Activated T-cell treated with anti-CD3 and anti-CD28 coated beads for 4 hours (primary cell): ENCODE measurements around the gene ITGA11.

Source experiments
- DNase-seq: peaks from one replicate; pipeline ENCODE4 v3.0.0-alpha.2; 2020

Gene ITGA11

DNA sequence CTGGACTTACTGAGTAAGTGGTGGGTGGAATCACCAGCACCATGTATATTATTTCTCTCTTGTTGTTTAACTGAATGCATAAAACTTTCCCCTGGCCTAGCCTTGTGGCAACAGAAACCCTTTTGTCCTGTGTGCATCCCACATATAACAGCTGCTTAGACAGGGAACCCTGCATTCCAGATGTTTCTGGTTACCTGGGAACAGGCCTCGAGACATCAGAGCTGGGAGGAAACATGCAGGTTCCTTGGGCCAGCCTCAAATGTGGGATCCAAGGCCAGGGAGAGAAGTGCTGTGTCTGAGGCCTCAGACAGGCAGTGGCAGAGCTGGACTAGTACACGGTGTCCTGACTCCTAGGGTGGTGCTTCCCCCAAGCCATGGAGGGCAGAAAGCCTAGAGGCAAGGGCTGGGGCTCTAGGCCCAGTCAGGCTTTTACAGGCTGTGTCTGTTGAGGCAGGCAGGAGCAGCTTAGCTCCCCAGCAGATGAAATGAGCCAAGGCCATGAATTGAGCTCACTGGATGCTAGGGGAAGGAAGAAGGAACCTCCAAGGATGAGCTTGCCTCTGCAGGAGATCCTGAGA, 57.7 kb downstream of the ITGA11 start:
- DNase-seq, result no peak

DNA sequence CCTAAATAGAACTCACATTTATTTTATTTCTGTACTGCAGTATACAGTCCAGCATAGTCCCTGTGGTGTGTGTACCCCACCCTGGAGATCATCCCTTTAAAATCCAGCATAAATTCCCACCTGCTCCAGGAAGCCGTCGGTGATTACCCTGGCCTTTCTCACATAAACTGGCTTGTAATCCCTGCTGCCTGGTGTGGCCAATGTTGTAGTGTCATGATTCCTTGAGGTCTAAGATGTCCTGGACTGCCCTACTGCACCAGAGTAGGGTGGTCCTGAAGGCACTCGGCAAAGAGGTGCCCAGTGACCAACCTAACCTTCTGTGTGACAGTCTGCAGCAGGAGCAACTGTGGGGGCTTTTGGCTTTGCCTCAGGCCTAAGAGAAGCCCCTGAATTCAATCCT, 58.9 kb downstream of the ITGA11 start:
- DNase-seq, result no peak

DNA sequence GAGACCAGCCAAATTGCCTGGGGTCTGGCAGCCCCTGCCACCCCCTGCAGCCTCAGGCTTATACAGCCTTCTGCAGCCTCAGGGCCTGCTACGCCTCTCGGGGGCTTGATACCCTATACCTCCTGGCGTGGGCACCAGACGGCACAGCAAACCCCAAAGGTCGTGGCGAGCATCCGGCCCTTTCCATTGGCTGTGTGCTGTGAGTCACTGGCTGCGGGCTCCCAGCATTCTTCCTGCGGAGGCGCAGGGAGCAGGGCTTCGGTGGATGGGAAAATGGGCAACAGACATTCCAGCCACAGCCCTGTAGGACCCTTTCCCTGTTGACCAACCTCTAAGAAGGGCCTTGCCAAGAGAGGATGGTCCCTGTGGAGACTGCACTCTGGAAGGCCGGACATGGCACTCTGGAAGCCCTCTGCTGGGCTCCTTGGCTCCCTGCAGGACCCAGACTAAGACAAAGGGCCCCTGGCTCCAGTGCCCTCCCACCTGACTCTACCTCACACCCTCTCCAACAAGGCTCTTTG, 59.6 kb downstream of the ITGA11 start:
- no peak for DNase-seq

DNA sequence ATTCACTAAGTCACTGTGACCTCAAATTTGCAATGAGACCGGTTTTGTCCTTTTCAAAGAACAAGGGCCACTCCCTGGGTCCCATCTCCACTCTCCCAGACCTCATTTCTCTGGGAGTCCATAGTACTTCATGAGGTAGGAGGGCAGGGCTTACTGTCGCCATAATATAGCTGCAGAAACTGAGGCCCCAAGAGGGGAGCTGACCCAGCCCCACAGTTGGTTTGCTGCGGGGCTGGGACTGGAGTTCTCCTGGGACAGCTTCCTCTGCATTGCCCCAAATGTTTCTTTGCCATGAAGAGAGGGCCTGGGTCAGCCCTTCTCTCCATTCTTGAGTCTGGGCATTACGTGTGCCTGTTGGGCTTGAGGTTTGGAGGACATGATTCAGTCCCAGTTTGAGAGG, 60.1 kb downstream of the ITGA11 start:
- no peak for DNase-seq

DNA sequence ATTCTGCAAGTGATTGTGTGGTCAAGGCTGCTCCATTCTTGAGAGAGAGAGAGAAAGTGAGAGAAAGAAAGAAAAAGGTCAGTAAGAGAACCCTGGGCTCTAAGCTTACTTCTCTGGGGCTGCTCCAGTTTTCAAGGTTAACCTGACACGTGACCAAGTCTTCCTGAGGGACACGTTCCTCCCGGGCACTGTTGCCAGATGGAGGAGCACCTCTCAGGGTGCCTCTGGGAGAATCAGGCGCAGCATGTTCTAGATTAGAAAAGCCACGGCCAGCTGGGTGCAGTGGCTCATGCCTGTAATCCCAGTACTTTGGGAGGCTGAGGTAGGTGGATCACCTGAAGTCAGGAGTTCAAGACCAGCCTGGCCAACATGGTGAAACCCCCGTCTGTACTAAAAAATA, 60.8 kb downstream of the ITGA11 start:
- DNase-seq, result no peak

DNA sequence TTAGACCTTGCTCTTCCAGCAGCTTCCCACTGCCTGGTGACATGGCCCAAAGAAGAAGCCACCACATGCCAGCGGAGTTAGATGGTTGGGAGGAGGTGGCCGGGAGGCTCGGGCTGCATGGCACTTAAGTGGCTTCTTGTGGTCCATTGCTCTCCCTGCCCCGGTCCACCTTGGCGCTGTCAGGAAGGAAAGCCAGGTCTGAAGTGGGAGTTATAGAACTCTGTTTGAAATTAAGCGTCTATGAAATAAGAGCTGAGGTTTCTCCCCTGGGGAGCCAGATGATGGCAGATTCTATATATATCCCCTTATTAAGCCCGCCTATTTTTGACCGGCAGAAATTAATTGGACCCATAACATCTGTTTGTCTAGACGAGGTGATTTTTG, 61.2 kb downstream of the ITGA11 start:
- no peak for DNase-seq

DNA sequence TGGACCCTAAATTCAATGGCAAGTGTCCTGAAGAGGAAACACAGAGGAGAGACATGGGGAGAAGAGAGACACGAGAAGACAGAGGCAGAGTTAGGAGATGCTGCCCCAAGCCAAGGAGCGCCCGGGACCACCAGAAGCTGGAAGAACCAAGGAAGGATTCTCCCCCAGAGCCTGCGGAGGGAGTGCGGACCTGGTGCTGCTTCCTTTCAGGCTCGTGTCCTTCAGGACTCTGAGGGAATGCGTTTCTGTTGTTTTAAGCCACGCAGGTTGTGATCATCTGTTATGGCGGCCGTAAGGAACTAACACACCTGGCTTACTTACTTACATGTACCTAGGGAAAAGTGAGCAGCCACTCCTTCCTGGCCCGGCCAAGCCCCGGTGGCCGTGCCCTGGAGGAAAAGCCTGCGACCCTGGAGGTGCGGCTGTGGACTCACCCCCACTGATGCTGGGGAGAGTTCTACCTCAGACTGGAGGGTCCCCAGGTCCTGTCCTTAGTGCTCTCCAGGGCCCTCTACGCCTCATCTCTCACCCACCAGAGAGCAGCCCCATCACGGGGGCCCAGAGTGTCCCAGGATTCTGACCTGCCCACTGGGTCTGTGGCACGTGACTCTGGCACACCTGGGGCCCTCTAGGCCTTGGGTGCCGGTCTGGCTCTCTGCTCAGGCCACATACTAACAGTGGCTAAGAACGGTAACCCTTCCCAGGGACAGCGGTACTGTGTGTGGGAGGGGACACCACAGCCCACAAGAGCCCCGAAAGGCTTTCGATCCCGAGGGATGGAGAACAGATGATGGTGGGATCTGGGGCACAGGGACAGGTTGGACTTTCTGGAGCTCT, 61.8 kb downstream of the ITGA11 start:
- no peak for DNase-seq

DNA sequence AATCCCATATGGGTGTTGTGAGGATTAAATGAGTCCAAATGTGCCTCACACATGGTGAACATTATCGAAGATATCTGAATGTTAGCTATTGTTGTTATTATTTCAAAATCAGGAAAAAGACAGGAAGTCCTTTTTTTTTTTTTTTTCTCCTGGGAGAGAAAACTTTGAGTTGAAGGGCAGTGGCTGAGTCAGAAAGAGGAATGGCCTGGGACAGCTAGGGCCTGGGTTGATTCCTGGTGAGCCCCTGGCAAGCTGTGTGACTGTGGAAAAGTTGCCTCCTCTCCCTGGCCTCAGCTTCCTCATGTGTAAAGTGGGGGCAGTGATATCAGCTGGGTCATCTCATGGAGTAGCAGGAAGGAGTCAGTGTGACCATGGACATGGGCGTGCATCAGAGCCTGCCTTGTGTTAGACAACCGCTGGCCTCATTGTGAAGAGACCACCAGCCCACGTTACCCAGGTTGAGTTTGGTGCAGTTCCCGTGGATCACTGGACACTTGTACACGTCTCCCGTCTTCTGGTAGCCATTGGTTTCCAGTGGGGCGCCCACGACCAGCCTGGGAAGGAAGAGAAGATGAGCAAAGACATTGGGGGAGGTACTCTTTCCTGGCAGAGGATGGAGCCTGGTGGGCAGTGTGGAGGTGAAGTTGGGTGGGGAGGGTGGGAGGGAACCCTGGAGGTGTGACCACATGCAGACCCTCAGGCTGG, 63.1 kb downstream of the ITGA11 start:
- DNase-seq, result no peak

DNA sequence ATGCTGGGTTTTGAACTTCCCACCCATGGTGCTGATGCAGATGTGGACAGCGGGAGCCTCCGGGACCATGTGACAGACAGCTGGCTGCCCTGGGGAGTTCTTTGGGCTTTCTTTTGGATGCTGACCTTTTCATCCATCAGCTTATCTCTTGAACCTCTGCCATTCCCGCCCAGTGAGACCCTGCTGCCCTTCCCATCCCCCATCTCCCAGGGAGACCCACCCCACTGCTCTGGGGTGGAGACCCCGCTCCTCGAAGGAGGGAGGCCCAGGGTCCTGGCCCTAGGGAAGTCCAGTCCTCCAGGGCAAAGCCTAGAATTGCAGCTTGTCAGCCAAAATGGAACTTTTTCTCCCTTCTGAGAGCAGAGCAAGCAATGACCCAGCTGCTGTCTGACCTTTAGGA, 64.0 kb downstream of the ITGA11 start:
- DNase-seq, result no peak

DNA sequence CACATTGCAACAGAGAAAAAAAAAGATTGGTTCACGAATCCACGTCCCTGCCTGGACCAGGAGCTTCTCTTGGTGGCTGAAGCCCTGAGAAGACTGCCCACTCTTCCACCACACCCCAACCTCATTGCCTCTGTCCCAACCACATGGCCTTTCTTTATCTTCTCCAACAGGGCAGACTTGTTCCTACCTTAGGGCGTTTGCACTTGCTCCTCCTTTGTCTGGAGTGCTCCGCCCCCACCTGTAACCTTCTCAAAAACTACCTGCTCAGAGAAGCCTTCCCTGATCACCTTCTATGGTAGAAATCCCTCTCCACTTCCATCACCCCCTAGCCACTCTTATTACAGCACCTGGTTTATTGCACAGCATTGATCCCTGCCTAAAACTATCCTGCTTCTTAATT, 64.7 kb downstream of the ITGA11 start:
- no peak for DNase-seq

DNA sequence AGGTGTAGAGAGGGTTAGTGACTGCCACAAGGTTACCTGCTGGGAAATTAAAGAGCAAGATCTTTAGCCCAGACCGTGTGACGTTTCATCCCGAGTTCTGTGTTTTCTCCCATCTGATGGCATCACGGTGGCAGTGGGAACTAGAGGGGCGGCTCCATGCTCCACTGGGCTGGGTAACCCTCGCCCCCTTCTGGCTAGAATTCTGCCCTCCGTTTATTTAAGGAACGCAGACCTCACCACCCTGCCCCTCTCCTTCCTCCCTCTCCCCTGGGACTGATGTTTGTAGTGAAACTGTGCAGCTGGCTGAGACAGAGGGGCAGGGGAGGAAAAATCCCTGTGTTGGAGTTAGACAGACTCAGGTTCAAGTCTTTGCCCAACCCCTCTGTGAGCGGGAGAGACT, 65.6 kb downstream of the ITGA11 start:
- no peak for DNase-seq

DNA sequence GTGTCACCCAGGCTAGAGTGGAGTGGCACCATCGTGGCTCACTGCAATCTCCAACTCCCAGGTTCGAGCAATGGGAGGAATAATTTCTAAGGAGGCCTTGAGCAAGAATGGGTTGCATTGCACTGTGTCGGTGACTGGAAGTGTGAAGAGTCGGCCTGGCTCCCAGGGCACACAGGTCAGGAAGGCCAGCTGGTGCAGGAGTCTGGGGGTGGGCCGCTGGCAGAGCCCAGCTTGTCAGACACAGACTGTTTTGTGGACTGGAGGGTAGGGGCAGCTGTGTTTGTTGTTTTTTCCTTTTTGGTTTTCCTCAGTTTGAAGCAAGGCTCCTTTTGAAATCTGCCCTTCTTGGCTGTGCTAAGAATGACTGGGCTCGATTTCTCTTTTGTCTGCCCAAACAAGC, 66.2 kb downstream of the ITGA11 start:
- no peak for DNase-seq

DNA sequence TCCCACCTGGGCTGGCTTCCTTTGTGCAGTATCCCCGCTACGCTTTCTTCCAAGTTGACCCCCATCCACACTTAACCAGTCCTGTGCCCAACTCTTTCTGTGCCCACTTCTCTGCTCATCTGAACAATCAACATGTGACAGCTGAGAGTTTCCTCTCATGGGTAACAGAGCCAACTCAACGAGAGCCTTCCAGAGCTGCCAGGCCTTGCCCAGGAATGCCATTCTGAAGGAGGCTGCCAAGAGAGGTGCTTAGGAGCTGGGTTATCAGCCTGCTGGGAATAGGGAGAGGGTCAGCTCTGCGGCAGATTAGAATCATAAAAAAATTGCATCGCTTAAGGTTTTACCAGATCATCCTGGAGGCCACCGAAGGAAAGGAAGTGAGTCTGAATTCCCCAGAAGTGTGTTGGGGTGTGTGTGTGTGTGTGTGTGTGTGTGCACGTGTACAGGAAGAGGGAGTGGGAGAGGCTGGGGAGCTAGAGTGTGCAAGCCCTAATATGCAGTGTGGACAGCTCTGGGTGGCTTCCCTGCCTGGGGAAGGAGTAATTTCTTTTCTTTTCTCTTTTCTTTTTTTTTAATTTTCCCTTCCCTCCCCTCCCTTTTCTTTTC, 66.7 kb downstream of the ITGA11 start:
- no peak for DNase-seq

DNA sequence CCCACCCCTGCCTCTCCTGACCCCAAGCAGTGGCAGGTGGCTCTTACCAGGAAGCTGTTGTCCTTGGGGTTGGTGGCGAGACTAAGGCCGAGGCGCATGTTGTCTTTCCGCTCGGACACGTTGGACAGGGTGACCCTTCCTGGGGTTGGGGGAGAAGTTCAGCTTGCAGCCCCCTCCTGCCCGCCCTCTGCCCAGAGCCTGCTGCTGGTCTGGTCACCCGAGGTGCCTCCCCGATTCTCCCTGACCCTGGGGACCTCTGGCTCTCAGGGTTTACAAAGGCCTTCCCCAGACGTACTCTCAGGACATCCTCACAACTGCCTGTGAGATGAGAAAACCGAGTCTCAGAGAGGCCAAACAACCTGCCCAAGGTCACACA, 67.3 kb downstream of the ITGA11 start:
- no peak for DNase-seq

DNA sequence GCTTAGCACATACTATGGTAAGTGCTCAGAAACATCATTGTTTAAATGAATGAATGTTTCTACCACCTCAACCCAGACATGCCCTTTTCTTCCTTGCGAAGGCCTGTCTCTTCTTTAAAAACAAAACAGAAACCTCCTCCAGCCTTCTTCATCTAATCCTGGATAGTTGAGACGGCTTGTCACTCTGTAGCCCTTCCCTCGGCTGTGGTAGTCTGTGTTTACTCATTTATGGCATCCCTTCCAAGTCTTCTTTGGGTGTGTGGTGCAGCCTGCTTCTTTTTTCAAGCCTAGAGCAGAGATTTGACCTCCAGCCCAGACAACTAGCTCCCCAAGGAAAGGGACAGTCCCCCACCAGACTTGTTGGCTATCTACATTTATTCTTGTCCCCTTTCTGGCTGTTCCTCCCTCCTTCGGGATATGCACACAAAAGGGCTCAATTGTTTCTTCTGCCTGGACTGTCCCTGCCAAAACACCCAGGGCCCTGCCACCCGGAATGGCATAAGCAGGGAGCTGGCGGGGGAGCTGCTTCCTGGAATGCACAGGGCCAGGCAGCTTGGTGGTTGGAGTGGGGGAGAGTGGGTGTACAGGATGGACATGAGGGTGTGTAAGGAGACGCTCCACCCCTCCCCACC, 67.8 kb downstream of the ITGA11 start:
- no peak for DNase-seq

DNA sequence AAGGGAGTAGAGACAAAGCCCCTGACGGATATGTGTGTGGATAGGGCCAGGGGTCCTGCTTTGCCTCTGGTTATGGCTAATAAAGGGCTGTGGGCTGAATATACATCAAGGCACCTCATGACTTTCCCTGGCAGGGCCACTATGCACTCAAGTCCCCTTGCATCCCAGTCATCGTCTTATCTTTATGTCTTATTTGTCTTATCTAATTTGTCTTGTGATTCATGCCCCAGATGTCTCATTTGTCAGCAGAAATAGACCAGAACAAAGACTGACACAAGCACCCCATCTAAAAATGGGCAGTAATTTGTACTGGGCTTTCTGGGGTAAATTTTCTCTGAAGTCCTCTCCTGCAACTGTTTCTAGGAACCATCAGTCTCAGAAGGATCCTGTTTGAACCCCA, 68.6 kb downstream of the ITGA11 start:
- DNase-seq, result no peak

DNA sequence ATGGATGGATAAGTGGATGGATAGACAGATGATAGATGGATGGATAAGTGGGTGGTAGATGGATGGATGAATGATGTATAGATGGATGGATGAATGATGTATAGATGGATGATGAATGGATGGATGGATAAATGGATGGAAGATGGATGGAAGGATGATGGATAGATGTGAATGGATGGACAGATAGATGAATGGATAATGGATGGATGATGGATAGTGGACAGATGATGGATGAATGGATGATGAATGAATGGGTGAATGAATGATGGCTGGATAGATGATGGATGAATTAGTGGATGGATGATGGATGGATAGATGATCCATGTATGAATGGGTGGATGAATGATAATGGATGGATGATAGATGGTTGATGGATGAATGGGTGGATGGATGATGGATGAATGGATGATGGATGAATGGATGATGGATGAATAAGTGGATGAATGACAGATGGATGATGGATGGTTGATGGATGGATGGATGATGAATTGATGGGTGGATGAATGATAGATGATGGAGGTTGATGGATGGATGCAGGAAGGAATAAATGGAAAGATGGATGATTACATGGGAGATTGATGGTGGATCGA, 69.3 kb downstream of the ITGA11 start:
- DNase-seq, result no peak

DNA sequence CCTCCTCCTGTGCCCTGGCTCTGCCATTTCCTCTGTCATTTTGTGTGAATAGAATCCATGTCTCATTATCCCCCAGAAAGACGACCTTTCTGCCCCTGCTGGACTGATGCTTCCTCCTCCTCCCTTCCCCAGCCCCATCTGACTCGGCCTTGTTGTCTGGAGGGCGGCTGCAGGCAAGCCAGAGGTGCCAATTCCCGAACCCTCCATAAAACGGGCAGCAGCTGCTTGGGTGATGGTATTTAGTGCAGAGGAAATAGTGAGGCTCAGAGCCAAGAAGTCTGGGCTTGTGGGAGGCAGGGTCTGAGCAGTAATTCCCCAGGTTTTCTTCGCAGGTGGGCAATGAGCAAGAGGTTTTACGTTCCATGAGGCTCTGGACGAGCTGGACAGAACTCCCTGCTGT, 71.2 kb downstream of the ITGA11 start:
- DNase-seq, result no peak

DNA sequence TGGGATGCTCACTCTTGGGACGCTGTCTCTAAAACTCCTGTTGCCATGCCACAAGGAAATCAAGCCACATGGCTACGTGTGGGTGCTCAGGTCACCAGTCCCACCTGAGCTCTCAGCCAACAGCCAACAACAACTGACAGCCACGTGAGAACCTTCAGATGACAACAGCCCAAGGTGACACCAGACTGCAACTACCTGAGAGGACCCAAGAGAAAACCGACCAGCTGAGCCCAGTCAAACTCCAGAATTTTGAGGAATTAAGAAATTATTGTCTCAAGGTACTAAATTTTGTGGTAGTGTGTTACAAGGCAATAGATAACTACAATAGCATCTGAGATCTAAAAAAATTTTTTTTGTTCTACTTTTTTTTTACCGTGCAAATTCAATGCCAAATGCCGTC, 75.2 kb downstream of the ITGA11 start:
- DNase-seq, result no peak

DNA sequence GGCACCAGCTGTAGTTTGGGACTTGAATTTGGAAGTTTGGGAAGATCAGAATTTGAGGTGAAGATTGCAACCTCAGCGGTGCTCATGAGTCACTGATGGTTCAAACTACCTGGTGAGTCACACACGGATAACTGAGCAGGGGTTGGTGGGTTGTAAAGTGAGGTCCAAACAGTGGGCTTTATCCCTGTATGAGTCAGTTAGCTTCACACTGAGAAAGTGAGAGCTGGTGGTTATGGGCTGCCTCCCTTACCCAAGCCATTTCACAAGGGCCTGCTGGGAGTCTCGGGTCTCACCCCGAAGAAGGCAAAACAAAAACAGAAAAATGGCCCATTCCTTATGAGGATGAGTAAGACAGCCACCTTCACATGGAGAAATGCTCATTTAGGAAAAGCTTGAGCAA, 77.0 kb downstream of the ITGA11 start:
- DNase-seq, result no peak

DNA sequence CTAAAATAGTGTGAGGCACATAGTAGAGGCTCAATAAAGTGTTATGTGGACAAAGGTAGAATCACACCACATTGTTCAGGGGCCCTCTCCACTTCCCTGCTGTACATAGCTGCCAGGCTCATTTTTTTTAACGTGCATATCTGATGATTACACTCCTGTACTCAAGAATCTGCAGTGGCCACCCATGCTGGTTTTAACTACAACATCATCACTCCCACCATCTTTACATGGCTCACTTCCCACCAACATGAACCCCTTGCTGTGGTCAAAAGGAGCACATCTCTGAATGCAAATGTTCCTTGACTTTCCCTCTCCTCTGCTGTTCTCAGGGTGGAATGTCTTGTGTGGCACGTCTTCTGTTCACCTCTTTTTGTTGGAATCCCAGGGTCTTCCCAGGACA, 77.7 kb downstream of the ITGA11 start:
- DNase-seq, result no peak

DNA sequence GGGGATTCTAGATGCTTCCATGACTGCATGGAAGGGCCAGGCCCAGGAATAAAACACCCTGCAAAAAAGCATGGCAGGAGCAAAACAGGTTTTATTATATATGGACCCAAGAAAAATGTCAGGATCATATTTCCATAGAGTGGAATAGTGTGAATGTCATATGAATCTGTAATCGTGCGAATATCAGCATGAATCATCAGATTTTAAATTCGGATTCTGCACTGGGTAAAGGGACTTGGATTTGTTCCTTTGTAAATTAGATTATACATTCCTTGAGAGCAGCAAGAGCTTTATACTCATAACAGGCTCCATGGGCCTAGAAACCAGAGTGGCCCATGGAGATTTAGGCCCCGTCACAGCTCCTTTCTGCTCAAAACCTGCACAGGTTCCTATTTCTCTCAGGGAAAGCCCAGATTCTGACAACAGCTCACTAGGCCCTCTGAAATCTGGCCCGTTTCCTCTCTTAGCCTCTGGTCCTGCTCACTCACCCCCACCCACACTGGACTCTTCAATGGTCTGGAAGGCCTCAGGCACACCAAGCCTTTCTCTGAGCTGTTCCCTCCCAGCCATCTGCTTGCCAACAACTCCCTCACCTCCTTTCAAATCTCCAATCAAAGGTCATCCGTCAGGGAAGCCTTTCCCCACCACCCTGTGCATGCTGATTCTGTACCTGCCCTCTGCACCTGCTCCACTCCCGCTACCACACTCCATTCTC, 78.4 kb downstream of the ITGA11 start:
- DNase-seq, result no peak
